ENCODE measurements around the gene CHCHD2.
"Not testable (repeated sequence)": the region's sequence is repeated elsewhere in the genome, so short reads cannot be mapped to it uniquely, and the experiment has no call there.

The CHCHD2 gene

GRCh38 chr7:56079450-56080185 lies 26.7 kb downstream of the CHCHD2 start:
- peak overlapping the region; percentile 40 for H3K27ac Mint-ChIP-seq (ENCODE audit: low read depth)
- H3K36me3 Mint-ChIP-seq (ENCODE audit: insufficient read depth) = peaks cover 11% of the 10 kb centered on the region
- no peaks in the 10 kb centered on the region for H3K4me1 Mint-ChIP-seq
- no peak for ATAC-seq (replicated peaks; ENCODE audit: extremely low read depth, poor library complexity, severe bottlenecking)
- no peak for DNase-seq (ENCODE audit: low spot score in 2 of 2)
- H3K4me3 Mint-ChIP-seq = no peak overlapping the region
- H3K9me3 Mint-ChIP-seq = no peaks in the 10 kb centered on the region
- no peaks in the 10 kb centered on the region for H3K27me3 Mint-ChIP-seq

- Mint-ChIP-seq H3K4me3 (no peak overlapping the region), H3K36me3 (ENCODE audit: insufficient read depth) (peaks cover 22% of the 10 kb centered on the region), H3K9me3 (no peaks in the 10 kb centered on the region), H3K27ac (ENCODE audit: low read depth) (no peak overlapping the region), H3K27me3 (no peaks in the 10 kb centered on the region), H3K4me1 (peaks cover 6% of the 10 kb centered on the region)
- no peak for DNase-seq (ENCODE audit: low spot score in 2 of 2)
- no peak for ATAC-seq (replicated peaks; ENCODE audit: extremely low read depth, poor library complexity, severe bottlenecking)
Observed at GRCh38 chr7:56078196-56078595, 28.1 kb downstream of the CHCHD2 start.

DNA sequence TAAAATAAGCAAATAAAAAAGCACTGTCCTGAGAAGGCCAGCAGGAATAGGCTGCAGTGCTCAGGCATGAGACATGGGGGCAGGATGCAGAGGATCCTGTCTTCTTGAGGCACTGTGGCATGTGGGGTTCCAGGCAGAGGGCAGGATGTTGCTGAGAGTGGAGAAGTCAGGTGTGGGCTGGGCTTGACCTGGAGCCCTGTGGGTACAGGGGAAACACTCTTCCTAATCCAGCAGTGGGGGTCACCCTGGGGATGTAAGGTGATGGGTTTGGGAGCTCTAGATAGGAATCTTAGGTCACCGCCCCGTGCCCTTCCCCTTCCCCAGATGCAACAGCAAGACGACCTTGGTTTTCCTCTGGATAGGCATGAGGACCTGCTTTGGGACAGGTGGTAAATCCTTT lies 28.6 kb downstream of the CHCHD2 start:
- ATAC-seq (replicated peaks; ENCODE audit: extremely low read depth, poor library complexity, severe bottlenecking) (no peak), DNase-seq (ENCODE audit: low spot score in 2 of 2) (no peak)
- Mint-ChIP-seq H3K27ac (ENCODE audit: low read depth) (no peak overlapping the region), H3K36me3 (ENCODE audit: insufficient read depth) (peaks cover 22% of the 10 kb centered on the region), H3K9me3 (no peaks in the 10 kb centered on the region), H3K4me3 (no peak overlapping the region), H3K27me3 (no peaks in the 10 kb centered on the region), H3K4me1 (peaks cover 6% of the 10 kb centered on the region)

DNA sequence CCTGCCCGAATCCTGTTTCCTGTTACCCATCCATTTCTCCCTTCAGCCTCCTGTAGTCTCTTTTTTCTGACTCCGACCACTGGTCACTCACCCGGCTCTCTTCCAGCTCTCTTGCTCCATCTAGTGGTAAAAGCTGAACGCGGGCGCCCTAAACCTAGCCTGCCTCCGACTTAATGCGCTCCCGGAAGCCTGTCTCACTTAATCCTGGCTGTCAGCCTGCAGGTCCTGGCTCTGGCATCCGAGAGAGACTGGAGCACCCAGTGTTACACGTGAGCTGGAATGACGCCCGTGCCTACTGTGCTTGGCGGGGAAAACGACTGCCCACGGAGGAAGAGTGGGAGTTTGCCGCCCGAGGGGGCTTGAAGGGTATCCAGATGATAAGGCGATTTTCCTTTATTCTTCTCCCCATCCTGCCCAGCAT lies 31.9 kb downstream of the CHCHD2 start:
- H3K27ac Mint-ChIP-seq (ENCODE audit: low read depth) = no peak overlapping the region
- ATAC-seq (replicated peaks; ENCODE audit: extremely low read depth, poor library complexity, severe bottlenecking) (peak; percentile 80), DNase-seq (ENCODE audit: low spot score in 2 of 2) (peak; percentile 48 to 53)
- peaks cover 6% of the 10 kb centered on the region for H3K4me1 Mint-ChIP-seq
- peaks cover 40% of the 10 kb centered on the region for H3K36me3 Mint-ChIP-seq (ENCODE audit: insufficient read depth)
- no peak overlapping the region for H3K4me3 Mint-ChIP-seq
- H3K27me3 Mint-ChIP-seq = no peaks in the 10 kb centered on the region
- H3K9me3 Mint-ChIP-seq = no peaks in the 10 kb centered on the region

GRCh38 chr7:56066376-56066775 lies 39.9 kb downstream of the CHCHD2 start:
- Mint-ChIP-seq H3K36me3 (ENCODE audit: insufficient read depth) (peaks cover 50% of the 10 kb centered on the region), H3K4me1 (peaks cover 28% of the 10 kb centered on the region)
- H3K4me3 Mint-ChIP-seq; H3K9me3 Mint-ChIP-seq; H3K27ac Mint-ChIP-seq (ENCODE audit: low read depth); H3K27me3 Mint-ChIP-seq; ATAC-seq (replicated peaks; ENCODE audit: extremely low read depth, poor library complexity, severe bottlenecking); DNase-seq (ENCODE audit: low spot score in 2 of 2): not testable (repeated sequence)

GRCh38 chr7:56063882-56064625 lies 42.2 kb downstream of the CHCHD2 start, which contains the start of gene SUMF2:
Gene SUMF2 (plus strand): TSS chr7:56064286. CDS start chr7:56064312, 26 bp downstream.
- peaks cover 28% of the 10 kb centered on the region for H3K4me1 Mint-ChIP-seq
- no peaks in the 10 kb centered on the region for H3K9me3 Mint-ChIP-seq
- peak within 1 kb of the TSS; percentile 92 for H3K4me3 Mint-ChIP-seq
- peak within 1 kb of the TSS; percentile 95 for H3K27ac Mint-ChIP-seq (ENCODE audit: low read depth)
- H3K27me3 Mint-ChIP-seq = no peaks in the 10 kb centered on the region
- DNase-seq (ENCODE audit: low spot score in 2 of 2) (peak; percentile 79 to 86), ATAC-seq (replicated peaks; ENCODE audit: extremely low read depth, poor library complexity, severe bottlenecking) (peak; percentile 86)
- H3K36me3 Mint-ChIP-seq (ENCODE audit: insufficient read depth) = peaks cover 53% of the 10 kb centered on the region

DNA sequence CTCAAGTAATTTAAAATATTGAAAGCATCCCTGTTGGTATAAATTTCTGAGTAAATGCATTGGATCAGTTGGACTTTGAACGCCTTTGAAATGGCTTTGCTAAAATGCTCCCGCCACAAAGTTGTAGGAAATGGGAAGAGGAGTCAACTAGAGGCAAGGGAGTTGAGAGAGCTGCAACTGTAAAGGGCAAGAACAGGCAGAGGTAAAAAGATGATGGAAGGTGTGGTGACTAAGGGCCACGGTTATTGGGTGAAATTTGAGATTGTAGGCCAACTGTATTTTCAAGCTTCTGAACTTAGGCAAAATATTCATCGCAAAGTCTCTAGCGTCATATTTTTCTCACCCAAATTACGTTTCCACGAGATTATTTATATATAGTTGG lies 42.8 kb downstream of the CHCHD2 start:
- Mint-ChIP-seq H3K4me1 (peaks cover 28% of the 10 kb centered on the region), H3K36me3 (ENCODE audit: insufficient read depth) (peaks cover 52% of the 10 kb centered on the region), H3K9me3 (no peaks in the 10 kb centered on the region), H3K27me3 (no peaks in the 10 kb centered on the region), H3K27ac (ENCODE audit: low read depth) (peak overlapping the region; percentile 95), H3K4me3 (peak overlapping the region; percentile 92)
- DNase-seq (ENCODE audit: low spot score in 2 of 2) (no peak), ATAC-seq (replicated peaks; ENCODE audit: extremely low read depth, poor library complexity, severe bottlenecking) (no peak)

- Mint-ChIP-seq H3K27me3 (no peaks in the 10 kb centered on the region), H3K36me3 (ENCODE audit: insufficient read depth) (peaks cover 59% of the 10 kb centered on the region), H3K9me3 (no peaks in the 10 kb centered on the region), H3K4me1 (peaks cover 28% of the 10 kb centered on the region), H3K4me3 (peak overlapping the region; percentile 19), H3K27ac (ENCODE audit: low read depth) (peak overlapping the region; percentile 95)
- no peak for ATAC-seq (replicated peaks; ENCODE audit: extremely low read depth, poor library complexity, severe bottlenecking)
- no peak for DNase-seq (ENCODE audit: low spot score in 2 of 2)
Observed at GRCh38 chr7:56062382-56062781, 43.9 kb downstream of the CHCHD2 start.

DNA sequence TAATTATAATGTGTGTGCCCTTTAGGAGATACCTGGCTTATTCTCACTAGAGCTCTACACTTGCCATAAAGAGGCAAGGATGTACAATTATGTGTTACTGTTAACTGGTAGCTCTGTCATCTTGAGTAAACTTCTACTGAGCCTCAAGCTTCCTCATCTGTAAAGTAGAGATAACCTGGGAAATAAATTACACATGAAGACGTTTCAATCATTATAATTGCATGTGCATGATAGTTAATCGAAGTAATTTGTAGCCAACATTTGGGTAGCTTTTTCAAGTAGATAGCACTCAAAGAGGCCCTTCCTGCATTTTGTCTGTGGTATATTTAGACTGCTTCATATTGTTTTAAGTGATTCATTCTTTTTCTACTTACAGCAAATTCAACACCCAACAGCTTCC lies 52.3 kb downstream of the CHCHD2 start:
- Mint-ChIP-seq H3K36me3 (ENCODE audit: insufficient read depth) (peaks cover 60% of the 10 kb centered on the region), H3K27ac (ENCODE audit: low read depth) (no peak overlapping the region), H3K4me3 (no peak overlapping the region), H3K4me1 (peaks cover 21% of the 10 kb centered on the region), H3K27me3 (no peaks in the 10 kb centered on the region), H3K9me3 (no peaks in the 10 kb centered on the region)
- ATAC-seq (replicated peaks; ENCODE audit: extremely low read depth, poor library complexity, severe bottlenecking) (no peak), DNase-seq (ENCODE audit: low spot score in 2 of 2) (no peak)

DNA sequence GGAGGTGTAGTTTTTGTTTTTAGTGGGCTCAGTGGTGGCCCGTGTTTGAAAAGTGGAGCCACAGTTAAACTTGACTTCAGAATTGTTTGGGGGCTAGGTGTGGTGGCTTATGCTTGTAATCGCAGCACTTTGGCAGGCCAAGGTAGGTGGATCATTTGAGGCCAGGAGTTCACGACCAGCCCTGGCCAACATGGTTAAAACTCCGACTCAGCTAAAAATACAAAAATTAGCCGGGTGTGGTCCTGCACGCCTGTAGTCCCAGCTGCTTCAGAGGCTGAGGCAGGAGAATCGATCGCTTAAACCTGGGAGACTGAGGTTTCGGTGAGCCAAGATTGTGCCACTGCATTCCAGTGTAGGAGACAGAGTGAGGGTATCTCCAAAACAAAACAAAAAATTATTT lies 52.9 kb downstream of the CHCHD2 start:
- Mint-ChIP-seq H3K4me1 (peaks cover 21% of the 10 kb centered on the region), H3K4me3 (no peak overlapping the region), H3K27me3 (no peaks in the 10 kb centered on the region), H3K36me3 (ENCODE audit: insufficient read depth) (peaks cover 55% of the 10 kb centered on the region), H3K9me3 (no peaks in the 10 kb centered on the region), H3K27ac (ENCODE audit: low read depth) (peak overlapping the region; percentile 32)
- no peak for ATAC-seq (replicated peaks; ENCODE audit: extremely low read depth, poor library complexity, severe bottlenecking)
- no peak for DNase-seq (ENCODE audit: low spot score in 2 of 2)
